DMS 273 treated with DMSO at 0.1 percent for 48 hours (cell line): ENCODE measurements around the gene PRG2.
"Not testable (repeated sequence)": the region's sequence is repeated elsewhere in the genome, so short reads cannot be mapped to it uniquely, and the experiment has no call there.

Experiments
- DNase-seq: peaks from one replicate; lab custom pipeline; 2025; lab: John Stamatoyannopoulos, UW

The PRG2 gene

DNA sequence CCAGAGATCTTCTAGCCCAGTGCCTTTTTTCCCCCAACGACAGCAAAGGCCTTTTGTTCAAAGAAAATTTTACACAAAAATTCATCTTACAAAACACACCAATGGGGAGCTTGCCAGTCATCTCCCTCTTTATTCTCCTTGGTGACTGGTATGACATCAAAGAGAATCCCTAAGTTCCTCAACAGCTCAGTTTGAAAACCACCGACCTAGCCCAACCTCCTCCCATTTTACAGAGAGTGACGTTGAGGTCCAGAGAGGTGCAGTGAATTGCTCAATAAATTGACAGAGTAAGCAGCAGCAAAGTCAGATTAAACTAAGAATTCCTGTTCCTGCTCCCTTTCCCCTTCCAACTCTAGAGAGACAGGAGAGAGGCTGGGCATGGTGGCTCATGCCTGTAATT lies 28.7 kb upstream of the PRG2 start:
- no peak for DNase-seq

DNA sequence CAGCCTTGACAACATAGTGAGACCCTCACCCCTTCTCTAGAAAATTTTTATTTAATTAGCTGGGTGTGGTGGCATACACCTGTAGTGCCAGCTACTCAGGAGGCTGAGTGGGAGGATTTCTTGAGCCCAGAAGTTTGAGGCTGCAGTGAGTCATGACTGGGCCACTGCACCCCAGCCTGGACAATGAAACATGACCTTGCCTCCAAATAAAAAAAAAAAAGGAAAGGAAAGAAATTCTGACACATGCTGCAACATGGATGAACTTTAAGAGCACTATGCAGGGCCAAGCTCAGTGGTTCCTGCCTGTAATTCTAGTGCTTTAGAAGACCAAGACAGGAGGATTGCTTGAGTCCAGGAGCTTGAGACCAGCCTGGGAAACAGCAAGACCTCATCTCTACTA lies 27.7 kb upstream of the PRG2 start:
- DNase-seq = no peak

DNA sequence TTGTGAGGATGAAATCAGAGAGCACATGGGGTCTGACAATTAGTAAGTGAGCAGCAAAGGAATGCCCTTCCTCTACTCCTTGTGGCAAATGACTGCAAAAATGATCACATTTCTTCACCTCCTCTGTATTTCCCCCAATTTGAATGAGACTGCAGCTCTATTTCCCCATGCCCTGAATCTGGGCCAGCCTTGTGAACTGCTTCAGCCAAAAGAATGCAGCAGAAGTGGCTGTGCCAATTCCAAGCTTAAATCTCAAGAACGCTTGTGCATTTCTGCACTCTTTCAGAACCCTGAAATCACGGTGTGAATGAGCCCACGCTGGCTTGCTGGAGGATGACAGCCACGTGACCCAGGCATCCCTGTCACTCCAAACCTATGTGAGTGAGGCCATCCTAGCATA lies 26.6 kb upstream of the PRG2 start:
- DNase-seq = no peak

DNA sequence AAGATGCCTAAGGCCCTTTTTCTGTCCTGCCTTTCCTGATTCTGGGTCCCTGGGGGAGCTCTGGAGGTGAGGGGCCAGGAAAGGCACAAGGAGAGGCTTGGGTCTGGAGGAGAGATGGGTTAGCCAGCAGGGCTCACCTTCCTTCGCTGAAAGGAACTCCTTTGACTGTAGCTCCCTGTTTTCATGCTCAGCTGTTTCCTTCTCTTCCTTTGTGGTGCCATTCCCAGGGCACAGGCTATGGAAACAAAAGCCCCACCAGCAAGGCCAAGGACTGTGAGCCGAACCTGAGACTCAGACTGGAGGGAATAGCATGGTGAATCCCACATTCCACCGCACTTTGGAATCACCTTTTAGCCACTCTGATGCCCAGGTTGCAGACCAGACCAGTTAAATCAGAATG lies 26.0 kb upstream of the PRG2 start:
- no peak for DNase-seq

DNA sequence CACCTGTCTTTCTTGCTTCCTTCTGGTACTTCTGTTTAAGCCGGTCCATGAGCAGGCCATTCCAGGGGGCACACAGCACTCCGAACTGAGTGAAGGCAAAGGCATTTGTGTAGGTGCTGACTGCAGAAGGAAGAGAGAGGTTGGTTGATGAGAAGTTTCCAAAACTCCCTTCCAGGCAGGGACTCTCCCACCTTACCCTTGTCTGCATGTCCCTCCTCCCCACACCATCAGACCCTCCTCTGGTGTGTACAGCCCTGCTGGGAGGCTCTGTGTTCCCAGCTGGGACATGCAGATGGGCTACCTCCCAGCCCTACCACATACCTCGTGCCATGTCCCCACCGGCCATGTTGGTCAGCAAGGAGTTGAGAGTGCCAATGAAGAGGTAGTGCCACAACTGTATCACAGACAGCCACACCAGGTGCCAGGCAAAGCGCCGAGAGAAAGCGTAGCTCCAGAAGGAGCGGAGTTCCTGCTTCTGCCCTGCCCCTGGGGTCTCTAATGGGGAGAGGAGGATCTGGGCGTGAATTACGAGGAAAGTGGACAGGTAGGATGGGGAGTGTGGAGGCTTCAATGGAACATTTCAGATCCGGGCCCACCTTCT lies 24.3 kb upstream of the PRG2 start:
- no peak for DNase-seq

DNA sequence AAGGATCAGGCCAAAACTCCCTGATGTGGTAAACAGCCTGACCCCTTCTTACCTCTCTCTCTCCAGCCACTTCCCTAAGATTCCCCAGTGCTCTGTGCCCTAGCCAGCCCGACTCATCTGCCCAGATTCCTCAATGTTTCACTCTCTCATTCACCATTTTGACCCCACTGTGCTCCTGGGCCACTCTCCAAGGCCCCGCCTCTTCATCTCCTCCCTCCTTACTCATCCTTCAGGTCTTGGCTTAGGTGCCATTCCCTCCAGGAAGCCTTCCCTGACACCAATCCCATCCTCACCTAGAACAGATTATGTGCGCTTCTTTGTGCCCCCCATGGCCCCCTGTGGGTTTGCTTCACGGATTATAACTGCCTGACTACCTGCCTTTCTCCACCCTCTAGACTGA lies 23.2 kb upstream of the PRG2 start:
- DNase-seq = no peak

DNA sequence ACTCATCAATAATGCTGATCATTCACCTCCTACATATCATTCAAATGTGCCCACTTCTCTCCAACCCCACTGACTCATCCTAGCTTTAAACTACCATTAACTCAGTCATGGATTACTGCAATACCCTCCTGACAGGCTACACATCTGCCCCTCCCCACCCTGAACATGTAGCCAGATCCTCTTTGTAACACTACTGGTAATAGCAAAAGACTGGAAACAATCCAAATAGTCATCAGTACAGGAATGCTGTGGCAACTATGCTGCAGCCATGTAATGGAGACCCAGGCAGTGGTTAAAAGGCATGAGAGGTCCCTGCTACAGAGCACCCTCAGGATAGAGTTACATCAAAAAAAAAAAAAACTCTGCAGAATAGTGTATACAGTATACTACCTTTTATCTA lies 19.8 kb upstream of the PRG2 start:
- no peak for DNase-seq

DNA sequence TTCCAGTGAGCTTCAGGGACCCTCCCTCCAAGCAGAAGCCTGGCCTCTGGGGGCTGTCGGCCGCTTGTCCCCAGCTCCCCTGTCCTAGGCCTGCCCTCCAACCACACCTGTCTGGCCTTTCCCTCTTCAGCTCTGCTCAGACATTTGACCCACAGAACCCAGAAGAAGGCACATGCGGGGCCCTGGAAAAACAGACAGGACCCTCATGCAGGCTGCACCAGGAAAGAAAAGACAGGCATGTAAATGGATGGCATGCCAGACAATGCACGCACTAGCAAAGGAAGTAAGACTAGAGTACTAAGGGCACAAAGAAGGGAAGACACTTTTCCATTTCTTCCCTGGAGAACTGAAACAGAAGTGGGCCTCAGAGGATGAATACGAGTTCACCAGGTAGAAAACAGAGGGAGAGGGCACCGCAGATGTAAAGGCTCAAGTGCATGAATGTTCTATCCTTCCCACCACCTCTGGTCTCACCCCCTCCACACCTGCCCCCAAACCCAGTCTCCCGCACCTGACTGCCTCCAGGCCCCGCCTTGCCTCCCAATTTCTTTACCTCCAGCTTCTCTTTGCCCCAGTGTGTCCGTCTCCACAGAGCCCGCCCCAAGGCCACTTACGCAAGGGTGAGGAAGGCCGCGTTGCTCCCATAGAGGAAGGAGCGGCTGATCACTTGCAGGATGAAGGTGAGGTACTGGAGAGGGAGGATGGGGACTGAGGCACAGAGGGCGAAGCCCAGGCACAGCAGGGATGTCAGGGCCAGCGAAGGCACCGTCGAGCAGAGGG lies 19.1 kb upstream of the PRG2 start:
- no peak for DNase-seq

DNA sequence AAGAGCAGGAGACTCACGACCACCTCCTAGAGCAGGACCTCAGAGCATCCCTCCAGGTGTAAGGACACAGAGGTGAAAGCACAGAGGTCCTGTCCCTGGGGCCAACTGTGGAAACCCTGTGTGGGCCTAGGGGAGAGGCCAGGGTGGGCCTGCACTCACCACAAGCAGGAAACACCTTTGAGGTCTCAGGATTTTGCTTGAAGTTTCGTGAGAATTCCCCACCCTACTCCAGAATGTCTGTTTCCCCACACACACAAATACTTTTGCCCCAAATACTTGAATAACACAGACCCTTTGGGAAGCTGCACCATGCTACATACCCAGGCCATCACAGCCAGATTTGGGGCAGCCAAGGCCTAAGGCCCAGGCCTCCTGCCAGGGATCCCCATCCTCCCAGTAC lies 18.3 kb upstream of the PRG2 start:
- no peak for DNase-seq

DNA sequence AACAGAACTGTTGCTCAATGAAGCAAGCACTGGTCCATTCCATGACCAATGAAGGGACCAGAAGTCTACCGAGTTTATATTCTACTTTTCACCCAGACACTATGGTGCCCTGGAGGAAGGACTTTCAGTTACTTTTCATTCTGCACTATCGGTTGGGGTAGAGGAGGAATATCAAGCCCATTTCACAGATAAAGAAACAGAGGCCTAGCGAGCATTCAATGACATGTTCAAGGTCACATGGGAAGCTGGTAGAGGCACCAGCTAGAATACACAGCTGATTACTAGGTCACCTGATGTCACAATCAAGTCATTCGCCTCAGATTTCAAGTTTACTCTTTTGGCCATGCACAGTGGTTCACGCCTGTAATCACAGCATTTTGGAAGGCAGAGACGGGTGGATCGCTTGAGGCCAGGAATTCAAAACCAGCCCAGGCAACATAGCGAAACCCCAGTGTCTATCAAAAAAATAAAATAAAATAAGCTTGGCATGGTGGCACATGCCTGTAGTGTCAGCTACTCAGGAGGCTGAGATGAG lies 17.6 kb upstream of the PRG2 start:
- DNase-seq = no peak

DNA sequence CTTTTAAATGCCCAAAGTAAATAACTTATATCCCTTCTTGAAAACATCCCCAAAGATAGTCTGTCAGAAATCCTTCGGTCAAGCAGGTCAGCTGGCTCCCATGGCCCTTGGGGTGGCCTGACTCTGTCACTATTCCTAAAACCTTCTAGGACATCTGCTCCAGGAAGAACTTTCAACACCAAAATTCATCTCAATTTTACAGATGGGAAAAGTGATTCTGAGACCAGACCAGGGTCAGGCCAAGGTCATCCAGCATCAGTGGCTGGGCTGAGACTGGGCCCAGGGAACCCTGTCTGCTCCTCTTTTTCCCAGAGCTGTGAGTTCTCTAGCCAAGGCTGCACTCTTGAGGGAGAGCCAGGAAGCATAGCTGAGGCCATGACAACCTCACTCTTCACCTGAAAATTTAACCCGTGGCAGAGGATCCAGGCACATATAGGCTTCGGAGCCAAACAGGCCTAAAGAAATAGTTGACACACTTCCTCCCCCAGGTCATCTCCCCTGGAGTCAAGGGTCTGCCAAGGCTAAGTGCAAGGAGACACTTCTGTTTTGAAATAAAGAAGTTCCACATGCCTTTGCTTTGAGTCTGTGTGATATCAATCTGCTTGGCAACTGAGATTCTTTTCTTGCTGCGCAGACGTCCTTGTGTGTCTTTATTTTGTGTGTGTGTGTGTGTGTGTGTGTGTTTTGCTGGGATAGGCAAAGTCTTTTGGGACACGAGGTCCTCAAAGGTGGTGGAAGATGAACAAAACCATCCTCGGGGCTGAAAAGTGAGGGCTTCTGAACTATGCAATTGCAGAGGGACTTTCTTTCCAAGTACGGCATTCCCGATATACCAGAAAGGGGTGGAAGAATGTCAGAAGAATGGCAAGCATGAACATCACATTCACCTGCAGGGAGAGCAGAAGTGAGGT lies 16.8 kb upstream of the PRG2 start:
- DNase-seq = no peak

DNA sequence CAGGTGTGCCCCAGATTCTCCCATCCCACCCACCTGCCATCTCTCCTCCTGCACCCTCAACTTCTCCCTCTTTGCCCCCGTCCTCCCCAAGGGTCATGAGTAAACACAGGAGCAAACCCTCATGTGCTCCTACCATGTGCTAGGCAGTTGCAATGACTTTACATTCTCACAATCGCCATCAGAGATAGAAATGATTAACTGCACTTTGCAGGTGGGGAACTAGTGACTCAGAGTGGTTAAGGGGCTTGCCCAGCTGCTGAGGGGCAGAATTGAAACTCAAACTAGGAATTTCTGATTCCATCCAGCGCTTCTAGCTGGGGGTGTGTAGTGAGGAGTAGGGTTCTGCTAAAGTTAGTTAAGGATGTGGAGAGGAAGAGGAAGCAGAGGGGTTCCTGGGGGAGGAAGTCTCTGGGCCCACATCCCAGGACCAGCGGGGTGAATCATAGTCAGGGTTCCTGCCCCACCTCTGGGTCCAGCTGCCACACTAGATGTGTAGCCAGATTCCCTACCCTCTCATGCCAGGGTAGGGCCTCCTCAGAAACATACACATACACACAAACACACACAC lies 16.0 kb upstream of the PRG2 start:
- DNase-seq = no peak

DNA sequence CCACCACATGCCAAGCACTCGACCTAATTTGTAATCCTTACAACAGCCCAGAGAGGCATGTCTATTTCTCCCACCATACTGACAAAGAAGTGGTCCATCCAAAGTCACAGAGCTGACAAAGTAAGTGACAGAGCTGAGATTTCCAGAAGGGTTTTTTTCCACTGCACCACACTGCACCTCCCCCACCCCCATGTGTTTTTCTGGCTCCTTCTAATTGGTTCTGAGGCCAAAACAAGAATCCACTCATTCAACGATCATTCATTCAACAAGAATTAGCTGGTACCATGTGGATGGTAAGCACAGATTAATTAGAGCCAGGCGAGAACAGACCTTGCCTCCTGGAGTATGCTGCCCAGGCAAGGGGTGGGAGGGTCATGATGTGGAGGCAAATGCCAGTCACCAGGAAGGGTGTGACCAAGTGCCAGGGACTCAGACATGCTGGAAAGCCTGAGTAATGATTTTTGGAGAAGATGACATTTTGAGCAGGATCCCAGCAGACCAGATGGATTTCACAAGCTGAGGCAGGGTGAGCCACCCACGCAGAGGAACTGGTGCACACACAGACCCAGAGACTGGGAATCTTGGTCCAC lies 14.9 kb upstream of the PRG2 start:
- no peak for DNase-seq

DNA sequence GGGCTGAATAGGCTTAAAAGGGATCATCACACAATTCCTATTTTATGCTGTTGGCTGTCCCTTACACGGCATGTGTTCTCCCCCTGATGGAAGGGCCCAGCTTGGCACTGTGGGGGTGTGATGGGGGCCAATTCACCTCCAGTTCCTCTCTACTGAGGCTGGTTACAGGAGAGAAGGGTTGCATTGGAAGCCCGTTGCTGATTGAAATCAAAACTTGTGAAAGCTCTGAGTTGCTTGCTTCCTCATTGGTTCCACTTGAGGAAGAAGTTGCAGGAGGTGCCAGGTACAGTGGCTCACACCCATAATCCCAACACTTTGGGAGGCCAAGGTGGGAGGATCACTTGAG lies 13.3 kb upstream of the PRG2 start:
- DNase-seq = no peak

DNA sequence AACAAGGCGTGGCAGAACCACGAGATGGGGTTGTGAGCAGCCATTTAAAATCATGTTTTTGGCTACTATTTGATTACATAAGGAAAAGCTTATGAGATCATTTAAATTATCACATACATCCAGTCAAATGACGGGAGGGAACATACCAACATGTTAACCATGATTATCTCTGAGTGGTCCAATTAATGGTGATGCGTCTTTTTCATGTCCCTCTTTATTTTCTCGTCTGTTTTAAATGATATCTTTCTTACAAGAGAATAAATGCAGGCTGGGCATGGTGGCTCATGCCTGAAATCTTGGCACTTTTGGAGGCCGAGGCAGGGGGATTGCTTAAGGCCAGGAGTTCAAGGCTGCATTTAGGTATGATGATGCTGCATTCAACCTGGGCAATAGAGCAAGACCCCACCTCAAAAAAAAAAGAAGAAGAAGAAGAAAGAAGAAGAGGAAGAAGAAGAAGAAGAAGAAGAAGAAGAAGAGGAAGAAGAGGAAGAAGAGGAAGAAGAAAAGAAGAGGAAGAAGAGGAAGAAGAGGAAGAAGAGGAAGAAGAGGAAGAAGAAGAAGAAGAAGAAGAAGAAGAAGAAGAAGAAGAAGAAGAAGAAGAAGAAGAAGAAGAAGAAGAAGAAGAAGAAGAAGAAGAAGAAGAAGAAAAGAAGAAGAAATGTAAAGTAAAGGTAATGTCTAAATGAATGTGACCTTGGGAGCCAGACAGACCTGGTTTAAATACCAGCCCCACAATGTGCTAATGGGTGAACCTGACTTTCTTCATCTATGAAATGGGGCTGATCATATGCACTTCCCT lies 12.8 kb upstream of the PRG2 start:
- DNase-seq = not testable (repeated sequence)

DNA sequence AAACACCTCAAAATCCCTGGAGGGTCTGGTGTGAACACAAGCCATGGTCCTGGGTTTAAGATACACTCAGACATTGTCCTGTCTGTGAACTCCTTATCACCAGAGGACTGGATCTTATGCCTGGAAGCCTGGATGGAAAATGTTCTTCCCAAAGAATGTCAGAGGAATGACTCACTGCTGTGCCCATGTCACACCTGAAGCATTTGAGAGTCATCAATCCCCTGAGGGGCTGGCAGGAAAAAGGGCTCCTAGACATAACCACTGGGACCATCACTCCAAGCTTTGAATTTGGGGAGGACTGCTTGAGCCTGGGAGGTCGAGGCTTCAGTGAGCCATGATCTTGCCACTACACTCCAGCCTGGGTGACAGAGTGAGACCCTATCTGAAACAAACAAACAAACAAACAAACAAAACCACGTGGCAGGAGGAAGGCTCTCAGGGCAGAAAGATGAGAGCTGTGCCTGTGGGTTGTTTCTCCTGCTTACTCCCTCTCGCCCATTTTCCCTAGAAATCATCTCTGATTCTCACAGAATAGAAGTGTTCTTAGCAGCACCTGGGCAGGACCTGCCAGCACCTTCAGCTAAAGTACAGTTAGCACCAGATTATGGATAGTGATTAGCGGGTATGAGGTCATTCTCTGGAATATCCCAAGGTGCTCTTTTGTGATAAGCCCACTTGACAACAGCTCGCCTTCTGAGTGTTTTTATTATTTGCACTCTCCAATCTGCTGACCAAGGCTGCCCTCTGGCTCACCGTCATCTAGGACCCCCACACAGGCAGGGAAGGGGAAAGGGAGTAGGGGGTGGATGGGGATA lies 11.9 kb upstream of the PRG2 start:
- DNase-seq = no peak

DNA sequence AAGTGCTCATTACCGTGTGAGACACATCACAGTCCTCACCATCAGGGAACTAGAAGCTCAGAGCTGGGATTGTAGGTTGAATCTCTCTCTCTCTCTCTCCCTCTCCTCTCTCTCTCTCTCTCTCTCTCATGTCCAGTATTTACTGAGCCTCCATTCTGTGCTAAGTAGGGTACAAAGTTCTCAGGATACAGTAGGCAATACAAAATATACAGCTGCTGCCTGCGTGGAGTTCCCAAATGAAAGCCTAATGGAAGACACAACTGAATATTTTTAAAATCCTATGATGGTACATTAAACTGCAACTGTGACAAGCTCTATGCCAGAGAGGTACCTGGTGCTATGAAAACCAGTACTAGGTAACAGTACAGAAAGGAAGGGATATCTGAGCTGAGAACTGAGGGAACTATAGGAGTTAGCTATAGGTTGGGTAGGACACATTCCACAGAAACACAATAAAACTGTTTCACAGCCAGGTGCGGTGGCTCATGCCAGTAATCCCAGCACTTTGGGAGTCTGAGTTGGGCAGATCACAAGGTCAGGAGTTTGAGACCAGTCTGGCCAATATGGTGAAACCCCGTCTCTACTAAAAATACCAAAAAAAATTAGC lies 9.6 kb upstream of the PRG2 start:
- no peak for DNase-seq

DNA sequence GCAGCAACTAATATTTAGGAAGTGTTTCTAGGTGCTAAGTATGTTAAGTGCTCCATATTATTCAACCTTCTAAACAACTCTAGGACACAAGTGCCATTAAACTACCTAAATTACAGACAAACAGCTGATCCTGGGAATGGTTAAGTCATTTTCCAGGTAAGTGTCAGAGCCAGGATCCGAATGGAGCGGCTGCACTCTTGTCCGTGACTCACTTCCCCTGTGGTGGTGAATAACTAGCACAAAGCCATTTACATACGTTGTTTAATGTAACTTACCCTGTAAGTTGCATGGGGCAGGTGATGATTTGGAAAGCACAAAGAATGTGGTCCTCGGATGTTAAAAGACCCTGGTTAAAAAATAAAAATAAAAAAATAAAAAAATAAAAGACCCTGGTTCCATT lies 8.8 kb upstream of the PRG2 start:
- DNase-seq = no peak

DNA sequence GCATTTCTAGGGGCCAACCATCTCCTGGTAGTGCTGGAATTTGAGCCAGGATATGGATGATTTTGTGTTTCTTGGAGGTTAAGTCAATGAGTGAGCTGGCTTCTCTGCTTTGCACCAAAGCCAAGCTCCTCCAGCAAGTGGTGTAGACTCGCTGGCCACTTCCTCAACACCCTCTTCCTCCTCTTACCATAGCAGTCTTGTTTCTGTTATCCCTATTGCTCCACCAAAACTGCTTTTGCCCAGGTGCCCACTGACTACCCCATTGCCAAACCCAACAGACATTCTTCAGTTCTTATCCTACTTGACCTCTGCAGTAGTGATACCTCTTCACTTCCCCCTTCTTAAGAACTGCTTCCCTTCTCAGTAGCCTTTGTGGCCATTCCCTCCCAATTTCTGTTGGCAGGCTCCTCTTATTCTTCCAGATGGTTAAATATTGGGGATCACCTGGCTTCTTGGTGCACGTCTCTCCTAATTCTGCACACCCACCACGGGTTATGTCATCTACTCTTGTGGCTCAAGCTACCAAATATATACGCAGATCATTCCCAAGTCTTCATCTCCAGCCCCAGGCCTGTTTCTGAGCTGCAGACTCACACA lies 7.0 kb upstream of the PRG2 start:
- DNase-seq = no peak

DNA sequence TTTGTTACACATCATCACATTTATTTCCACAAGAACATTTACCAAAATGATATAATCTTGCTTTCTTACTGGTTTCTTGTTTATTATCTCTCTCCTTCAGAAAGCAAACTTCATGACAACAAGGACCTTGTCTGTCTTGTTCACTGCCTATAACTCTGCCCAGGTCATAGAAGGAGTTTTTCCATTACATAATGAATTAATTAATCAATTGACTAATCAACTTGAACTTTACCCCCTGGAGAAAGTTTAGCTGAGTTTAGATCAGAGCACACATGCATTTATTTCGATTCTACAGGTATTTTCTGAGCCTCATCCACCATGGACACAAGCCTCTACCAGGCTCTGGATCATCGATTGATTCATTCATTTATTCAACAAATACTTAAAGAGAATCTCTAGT lies 6.3 kb upstream of the PRG2 start:
- no peak for DNase-seq
